GM21423 (cell line): Measurements from ENCODE around the gene CRISPLD2.

Experiments
- ATAC-seq: cut with Tn5 transposase; IDR thresholded peaks from one replicate; pipeline ENCODE4 v1.9.1; 2021; ENCODE audit warnings: mild to moderate bottlenecking, moderate library complexity; ENCODE audit not compliant: unreplicated experiment

Gene CRISPLD2

DNA sequence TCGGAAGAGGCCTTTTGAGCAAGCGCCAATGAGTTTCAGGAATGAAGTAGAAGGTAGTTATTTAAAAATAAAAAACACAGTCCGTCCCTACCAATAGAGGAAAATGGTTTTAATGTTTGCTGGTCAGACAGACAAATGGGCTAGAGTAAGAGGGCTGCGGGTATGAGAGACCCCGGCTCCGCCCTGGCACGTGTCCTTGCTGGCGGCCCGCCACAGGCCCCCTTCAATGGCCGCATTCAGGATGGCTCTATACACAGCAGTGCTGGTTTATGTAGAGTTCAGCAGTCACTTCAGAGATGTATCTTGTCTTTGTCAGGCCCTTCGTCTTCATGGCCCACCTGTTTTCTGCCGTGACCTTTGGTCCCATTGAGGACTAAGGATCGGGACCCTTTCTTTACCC is 87.3 kb downstream of the CRISPLD2 start:
- ATAC-seq = no peak

DNA sequence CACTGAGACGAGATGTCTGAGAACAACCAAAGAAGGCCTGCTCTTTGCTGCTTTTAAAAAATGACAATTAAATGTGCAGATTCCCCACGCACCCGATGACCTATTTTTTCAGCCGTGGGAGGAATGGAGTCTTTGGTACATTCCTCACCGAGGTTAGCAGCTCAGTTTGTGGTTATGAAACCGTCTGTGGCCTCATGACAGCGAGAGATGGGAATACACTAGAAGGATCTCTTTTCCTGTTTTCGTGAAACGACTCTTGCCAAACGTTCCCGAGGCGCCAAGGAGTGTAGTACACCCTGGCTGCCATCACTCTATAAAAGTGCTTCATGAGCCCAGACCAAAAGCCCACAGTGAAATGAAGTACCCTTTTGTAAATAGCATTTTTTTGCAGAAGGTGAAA is 87.8 kb downstream of the CRISPLD2 start:
- ATAC-seq = no peak

DNA sequence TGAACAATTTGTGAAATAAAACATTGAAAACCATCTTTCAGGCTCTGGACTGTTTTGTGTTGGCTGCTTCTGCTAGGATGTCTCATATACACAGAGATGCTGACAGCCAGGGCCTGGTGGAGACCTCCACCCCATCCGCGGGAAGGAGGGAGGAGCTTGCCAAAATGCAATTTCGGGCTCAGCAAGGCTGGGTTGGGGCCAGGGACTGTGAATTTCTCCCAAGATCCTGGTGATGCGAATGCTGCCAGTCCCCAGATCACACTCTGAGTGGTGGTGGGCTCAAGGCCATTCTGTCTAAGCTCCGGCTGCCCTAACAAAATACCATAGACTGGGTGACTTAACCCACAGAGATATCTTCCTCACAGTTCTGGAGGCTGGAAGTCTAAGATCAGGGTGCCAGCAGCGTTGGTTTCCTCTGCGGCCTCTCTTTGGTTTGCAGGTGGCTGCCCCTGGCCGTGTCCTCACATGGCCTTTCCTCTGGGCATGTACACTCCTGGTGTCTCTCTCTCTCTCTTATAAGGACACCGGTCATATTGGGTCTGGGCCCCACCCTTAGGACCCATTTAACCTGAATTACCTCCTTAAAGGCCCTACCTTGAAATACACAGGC is 89.8 kb downstream of the CRISPLD2 start:
- ATAC-seq = no peak

DNA sequence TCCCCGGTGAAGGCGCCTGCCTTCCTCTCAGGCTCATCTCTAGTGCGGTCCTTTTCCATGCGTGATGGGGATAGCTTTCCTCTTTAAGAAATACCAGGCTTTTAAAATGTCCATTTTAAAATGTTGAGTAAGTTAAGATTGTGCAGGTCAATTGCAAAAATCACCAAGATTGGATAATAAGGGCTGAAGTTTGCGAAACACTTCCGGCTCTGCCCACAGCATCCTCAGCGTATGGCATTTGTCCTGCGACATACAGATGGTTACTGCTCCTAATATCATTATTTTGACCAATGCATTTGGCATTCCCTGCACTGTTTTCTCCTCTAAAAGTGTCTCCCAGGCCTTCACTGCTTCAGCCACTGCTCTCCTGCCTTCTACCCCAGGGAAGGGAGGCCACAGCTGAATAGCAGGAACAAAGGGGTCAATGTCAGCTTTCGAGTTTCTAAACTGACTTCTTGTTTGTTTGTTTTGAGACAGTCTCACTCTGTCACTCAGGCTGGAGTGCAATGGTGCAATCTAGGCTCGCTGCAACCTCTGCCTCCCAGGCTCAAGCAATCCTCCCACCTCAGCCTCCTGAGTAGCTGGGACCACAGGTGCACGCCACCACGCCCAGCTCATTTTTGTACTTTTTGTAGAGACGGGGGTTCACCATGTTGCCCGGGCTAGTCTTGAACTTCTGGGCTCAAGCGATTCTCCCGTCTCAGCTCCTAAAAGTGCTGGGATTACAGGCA is 91.9 kb downstream of the CRISPLD2 start:
- no peak for ATAC-seq

DNA sequence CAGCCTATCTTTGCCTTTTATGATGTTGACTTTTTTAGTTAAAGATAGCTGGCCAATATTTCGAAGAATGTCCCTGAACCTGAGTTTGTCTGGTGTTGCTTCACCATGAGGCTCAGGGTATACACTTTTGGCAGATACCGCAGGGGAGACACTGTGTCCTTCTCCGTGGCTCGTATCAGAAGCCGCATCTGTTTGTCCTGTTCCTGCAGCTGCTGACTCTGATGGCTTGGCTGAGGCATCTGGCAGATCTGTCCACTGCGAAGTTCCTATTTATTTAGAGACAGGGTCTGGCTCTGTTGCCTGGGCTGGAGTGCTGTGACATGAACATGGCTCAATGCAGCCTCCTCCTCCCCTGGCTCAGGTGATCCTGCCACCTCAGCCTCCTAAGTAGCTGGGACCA is 93.5 kb downstream of the CRISPLD2 start:
- no peak for ATAC-seq

DNA sequence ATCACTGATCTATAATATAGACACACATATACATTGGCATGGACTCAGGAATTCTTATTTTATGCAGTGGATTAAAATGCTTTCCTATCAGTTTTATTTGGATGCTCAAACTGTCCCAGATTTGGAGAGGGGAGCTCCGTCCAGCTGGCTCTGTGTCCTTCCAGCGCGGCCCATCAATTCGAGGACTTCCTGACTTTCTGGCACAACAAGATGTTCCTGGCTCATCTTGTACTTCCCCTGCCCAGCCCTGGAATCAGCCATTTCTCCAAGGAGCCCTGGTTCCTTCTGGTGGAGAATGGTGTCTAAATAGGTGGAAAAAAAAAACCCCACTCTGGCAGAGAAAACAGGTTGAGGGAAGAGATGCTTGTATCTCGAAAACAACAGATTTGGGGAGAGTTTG is 94.5 kb downstream of the CRISPLD2 start:
- no peak for ATAC-seq

DNA sequence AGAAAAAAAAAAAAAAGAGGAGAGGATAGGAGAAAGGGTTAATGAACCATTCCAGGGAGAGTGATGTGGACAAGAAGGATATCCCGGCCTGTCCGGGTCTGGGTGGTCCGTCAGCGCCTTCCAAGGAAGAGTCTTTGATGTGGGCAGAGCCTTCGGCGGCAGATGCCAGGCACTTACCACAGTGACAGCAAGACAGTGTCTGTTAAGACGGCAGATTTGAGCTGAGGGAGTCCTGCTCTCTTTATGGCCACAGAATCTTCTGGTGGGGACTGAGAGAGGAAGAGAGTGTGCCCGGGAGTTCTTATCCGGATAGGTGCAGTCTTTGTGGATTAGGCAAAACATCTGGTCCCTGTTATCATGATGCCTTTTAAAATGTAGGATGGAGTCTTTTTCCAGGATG is 96.4 kb downstream of the CRISPLD2 start:
- ATAC-seq = no peak

DNA sequence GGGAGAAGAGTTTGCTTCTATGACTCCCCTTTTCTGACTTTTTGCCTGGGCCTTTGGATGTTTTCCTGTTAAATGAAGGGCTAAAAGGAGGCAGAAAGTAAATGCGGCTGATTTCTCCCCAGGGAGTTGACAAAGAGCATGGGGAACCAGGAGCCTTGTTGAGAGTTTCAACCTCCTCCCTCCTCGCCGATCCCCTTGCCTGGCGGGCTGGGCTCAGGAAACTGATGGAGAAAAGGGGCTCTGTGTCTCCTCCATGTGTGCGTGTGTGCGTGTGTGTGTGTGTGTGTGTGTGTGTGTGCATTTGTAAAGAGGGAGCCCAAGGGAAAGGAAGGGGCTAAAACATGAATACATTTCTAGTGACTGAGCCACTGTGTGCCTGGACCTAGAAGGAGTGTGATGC is 97.1 kb downstream of the CRISPLD2 start:
- no peak for ATAC-seq

DNA sequence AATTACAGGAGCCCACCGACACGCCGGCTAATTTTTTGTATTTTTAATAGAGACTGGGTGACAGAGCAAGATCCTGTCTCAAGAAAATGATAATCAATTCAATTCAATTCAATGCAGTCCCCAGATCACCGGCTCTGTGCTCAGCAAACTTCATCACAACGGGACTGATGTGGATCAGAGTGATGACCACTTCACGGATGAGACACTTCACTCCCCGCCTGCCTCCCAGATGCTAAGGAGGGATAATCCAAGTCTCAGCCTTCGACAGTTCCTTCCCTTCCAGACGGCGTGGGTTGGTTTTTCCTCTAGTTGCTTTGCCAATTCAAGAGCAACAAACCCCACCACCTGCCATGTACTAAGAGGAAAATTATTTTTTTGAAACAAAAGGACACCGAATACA is 97.7 kb downstream of the CRISPLD2 start:
- ATAC-seq = no peak

DNA sequence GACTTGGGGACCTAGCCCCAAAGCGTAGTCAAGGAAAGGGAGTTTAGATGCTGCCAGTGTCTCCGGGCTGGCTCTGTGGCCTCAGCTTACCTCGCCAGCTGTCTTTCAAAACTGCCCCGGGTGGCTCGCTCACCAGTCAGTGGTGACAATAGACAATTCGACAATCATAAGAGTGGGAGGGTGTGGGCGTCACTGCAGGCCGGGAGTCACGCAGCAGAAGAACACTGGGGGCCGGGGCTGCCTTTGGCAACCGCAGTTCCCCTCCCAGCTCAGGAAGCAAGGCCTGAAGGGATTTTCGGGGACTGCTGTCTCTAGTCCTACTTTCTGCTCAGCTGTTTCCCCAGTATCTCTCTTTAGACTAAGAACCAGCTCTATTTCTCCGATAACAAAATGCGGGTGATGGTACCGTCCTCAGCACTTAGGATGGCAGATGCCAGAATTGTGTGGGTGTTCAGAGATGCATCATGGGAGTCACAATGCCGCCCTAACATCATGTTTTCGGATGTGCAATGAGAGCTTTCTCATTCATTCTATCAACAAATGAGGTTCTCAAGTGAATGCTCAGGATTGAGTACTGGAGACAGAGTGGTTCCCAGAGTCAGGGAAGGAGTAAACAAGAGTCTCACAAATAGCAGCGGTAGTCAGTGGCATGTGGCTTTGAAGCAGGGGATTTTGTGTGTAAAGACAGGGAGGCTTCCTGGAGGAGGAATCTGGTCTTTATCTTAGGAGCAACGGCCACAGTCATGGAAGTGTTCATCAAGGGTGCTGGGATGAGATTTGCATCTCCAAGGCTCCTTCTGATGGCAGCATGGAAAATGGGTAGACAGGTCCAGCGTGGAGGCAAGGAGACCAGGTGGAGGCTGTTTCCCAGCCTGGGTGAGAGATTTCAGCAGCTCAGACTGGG is 98.5 kb downstream of the CRISPLD2 start:
- ATAC-seq = no peak

DNA sequence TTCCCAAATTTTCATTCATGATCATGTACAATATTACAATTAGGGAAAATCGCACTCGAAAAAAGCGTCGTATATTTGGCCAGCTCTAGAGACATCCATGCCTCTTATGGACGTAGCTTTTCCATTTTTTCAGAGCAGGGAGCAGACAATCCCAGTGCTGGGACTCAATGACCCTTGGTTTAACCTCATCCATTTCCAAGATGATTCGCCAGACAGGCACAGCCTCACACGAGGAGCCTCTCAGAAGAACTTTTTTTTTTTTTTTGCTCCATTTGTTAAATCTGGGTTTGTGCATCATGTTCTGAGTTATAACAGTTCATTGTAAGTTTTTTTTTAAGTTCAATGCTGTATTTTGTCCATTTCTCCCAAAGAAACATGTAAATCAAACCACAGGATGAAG is 99.5 kb downstream of the CRISPLD2 start:
- no peak for ATAC-seq

DNA sequence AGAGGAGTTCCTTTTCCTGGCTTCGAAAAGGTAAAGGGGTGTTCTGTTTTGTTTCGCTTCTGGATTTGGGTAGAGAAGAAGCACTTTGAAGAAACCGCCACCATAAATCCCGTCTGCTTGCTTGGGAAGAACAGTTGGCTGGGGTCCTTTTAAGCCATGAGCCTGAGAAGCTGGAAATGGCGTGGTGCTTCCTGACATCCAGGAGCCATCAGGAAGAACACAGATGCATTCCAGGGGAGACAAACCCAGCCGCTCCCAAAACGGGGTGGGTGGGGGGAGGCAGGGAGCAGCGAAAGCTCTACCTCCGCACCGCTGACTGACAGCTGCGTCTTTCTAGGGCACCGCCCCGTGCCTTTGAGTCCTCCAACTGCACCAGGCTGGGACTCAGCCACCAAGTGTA is 99.9 kb downstream of the CRISPLD2 start:
- no peak for ATAC-seq

DNA sequence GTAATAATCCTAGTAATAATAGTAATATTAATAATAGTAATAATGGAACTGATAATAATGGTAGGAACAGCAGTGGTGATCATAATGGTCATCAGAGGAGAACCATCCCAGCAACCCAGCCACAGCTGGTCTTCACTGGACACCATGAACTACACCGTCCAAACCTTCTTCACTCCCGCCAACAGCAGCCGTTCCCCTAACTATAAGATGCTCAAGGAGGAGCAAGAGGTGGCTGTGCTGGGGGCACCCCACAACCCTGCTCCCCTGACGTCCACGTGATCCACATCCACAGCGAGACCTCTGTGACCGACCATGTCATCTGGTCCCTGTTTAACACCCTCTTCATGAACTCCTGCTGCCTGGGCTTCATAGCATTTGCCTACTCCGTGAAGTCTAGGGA is 100.5 kb downstream of the CRISPLD2 start:
- ATAC-seq = no peak

DNA sequence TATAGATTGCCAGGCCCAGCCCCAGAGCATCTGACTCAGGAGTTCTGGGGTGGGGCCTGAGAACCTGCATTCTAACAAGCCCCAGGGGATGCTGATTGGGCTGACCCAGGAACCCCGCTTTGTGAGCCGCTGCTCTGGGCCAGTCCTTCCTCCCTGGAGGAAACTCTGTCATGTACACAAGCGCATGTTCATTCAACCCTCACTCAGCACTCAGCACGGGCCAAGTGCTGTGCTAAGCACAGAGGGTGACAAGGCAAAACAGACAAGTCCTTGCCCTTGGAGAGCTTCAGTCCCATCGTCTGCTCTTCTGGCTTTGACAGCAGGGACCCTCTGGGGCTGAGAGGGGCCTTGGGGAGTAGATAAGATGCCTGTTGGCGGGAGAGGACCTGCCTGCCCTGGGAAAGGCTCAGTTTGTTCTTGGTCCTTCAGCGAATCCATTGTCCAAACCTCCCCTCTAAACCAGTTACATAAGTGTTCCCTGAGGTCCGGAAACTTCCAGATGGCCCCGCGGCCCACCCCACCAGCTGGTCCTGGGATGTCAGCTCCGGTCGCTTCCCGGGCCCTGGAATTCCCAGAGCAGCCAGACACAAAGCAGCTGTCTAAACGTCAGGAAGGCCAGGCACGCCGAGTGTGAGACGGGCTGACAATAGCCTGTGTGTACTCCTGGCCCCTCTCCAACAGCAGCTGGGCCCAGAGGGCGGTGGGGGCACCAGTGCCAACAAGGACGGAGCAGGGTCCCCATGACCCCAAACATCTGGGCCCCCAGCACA is 102.8 kb downstream of the CRISPLD2 start:
- no peak for ATAC-seq

DNA sequence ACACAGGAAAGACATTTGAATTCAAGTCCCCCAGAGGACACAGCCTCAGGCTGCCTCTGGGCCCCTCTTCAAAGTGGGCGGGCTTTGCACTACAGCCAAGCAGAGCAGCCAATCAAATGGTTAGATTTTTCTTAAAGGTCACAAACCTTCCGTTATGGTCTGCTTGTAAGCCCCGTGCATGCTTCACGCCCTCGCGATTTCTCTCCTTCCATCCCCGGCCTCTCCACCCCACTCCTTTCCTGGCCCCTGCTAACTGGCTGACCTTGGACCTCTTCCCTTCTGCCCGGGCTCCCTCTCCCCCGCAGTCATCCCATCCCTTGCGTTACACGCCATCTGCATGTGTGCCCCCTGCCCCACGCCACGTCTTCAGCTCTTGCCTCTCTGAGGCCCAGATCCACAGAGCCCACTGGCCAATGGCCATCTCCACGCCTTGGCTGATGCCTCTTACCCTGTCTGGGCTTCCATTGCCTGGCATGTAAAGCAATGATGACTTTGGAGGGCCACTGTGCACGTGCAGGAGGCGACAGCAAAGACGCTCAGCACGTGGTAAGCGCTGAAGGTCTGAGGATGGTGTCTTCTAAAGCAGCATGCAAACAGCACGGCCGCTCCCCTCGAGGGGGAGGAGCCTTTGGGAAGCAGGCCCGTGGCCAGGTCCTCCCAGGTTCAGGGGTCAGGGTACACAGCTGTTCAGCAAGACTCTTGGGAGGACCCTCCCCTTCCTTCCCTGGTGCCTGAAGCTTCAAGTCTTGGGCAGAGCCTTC is 104.7 kb downstream of the CRISPLD2 start:
- no peak for ATAC-seq

DNA sequence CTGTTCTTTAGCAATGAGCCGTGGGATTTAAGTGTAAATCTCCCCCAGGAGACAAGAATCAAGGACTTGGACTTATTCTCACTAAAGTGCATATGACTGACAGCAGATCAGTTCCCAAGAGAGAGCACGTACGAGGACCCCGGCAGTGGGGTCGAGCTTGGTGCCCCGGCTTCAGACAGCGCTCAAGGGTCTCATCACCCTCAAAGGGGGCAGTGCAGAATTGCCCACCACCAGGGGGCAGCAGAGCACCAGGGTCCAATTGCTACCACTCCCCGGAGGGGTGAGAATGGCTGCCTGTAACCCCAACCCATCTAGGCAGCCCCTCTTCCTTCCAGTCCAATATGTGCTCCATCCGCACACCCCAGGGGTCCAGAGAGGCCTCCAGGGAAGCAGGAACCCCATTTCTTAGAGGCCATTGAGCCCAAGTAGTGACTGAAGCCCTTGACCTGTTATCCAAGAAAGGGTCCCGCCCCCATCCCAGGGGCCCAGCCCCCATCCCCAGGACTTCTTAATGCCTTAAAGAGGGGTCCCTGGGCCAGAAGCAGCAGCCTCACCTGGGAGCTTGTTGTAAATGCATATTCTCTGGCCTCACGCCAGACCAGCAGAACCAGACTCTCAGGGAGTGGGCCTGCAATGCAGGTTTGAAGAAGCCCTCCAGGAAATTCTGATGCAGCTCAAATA is 105.4 kb downstream of the CRISPLD2 start:
- ATAC-seq = no peak

DNA sequence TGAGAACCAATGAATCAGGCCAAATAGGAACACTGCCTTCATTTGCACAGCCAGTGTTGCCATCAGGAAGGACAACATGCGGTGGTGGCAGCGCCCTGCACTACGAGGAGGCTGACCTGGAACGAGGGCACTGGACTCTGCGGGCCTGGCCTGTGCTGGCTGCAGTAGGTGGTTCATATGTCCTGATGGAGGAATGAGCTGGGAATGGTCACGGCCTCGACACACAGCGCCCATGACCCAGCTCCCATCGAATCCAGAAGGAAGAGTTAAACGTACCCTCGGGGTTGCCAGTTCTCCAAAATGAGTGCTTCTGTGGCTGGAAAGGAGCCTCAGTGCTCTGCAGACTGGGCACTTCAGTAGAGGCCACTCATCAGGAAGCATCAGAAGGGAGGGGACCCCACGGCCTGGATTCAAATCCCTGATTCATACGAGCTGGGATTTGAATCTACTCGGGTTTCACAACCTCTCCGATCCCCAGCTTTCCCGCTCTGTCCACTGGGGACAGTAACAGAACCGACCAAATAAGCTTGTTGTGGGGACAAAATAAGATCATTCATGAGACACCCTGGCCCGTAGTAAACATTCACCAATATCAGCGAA is 106.1 kb downstream of the CRISPLD2 start:
- no peak for ATAC-seq

DNA sequence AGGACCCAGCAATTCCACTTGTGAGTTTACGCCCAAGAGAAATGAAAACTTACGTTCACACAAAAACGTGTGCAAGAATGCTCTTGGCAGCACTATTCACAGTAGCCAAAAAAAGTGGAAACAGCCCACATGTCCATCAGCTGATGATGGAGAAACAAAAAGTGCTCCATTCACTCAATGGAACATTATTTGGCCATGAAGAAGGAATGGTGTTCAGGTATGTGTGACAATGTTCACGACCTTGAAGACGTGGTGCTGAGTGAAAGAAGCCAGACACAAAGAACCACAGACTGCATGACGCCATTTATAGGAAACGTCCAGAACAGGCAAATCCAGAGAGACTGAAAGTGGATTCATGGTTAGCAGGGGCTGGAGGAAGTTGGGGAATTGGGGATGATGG is 106.7 kb downstream of the CRISPLD2 start:
- ATAC-seq = no peak
